Measurements from ENCODE around the gene TXNDC11.

DNA sequence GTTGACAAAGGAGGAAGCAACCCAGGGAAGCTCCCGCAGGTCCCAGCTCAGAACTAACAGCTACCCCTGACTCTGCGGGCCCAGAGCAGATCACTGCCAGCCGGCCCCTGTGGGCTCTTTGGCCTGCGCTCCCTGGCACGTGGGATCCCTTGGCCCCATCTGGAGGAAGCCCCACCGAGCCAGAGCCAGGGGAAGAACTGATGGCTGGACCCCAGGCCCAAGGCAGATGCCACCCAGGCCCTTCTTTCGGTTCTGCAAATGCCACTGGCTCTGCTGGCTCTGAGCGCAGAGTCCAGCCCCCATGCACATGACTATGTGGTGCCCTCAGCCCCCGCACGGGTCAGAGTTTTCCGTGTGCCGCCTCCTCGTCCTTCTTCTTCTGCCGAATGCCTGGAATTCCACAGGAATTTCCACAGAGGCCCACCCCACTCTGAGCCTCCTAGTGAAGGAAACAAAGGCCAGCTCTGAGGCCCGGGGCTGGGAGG is 110.2 kb downstream of the TXNDC11 start:
- no peak for TF ChIP-seq EP300 (IDR thresholded peaks at IDR 0.05)
- no peak for TF ChIP-seq CTCF (IDR thresholded peaks at IDR 0.05)
- TF ChIP-seq POLR2A (IDR thresholded peaks at IDR 0.05): peak in 2 of 4 donors; percentile 18 to 56
- TF ChIP-seq POLR2AphosphoS5 (IDR thresholded peaks at IDR 0.05): peak; percentile 23 to 55

All from upper lobe of left lung (tissue), 4 donors.